Left lung (tissue), 10 donors: ENCODE results near the gene RPS10. TPM values are rescaled to one million over a fixed set of nuclear protein-coding genes. Genes with fewer than 3 reads are reported as not detected.

Source experiments
- ATAC-seq: fragments of 200-7000 bp; cut with Tn5 transposase; one replicate; pipeline ENCODE4 v1.9.1; 2020; ENCODE audit warnings: moderate library complexity
- DNase-seq, 4 donors: peaks; one replicate each; pipeline ENCODE4 v3.0.0-alpha.2; 2013 to 2020
- H3K27ac ChIP-seq, 2 donors: fragments of 200-600 bp; sonication (generic) in 1 of 2; one replicate each; pipeline versions ENCODE4 v1.5.0 to v1.8.0; 2020 to 2021
- H3K27me3 ChIP-seq, 2 donors: fragments of 200-600 bp; sonication (generic) in 1 of 2; one replicate each; pipeline versions ENCODE4 v1.5.0 to v1.8.0; 2020 to 2021
- H3K36me3 ChIP-seq, 2 donors: fragments of 200-600 bp; sonication (generic) in 1 of 2; one replicate each; pipeline versions ENCODE4 v1.5.0 to v1.8.0; 2020 to 2021
- H3K4me1 ChIP-seq, 2 donors: fragments of 200-600 bp; one replicate each; pipeline ENCODE4 v1.8.0; 2021
- H3K4me3 ChIP-seq, 2 donors: fragments of 200-600 bp; sonication (generic) in 1 of 2; one replicate each; pipeline versions ENCODE4 v1.5.0 to v1.8.0; 2020 to 2021; ENCODE audit warnings: mild to moderate bottlenecking in 1 of 2
- H3K9me3 ChIP-seq, 2 donors: fragments of 200-600 bp; sonication (generic) in 1 of 2; one replicate each; pipeline versions ENCODE4 v1.5.0 to v1.8.0; 2020 to 2021
- CTCF ChIP-seq, 2 donors: fragments of 200-600 bp; sonication (generic) in 1 of 2; IDR thresholded peaks; one replicate each; pipeline versions ENCODE4 v1.5.0 to v1.8.0; 2021; ENCODE audit warnings: antibody characterized with exemption in 2 of 2
- intact Hi-C, 2 donors: fragments of 100-400 bp; cut with DNase I; formaldehyde crosslinking; loops; one replicate each; pipeline versions ENCODE4 v1.11.2 to v1.14.2; 2022
- polyA plus RNA-seq, 6 donors: library from polyadenylated mRNA; unstranded; fragments of 120-200 nt; gene quantifications; one replicate each; pipeline ENCODE4 v1.2.1, GENCODE V29; 2013; ENCODE audit not compliant: insufficient read length in 6 of 6
- total RNA-seq, 2 donors: library from RNA; stranded (reverse); fragmentation: NEBNext Ultra II Directional; extraction: Animal tissue kit (Norgen Biotek cat#: 25700); gene quantifications; one replicate each; pipeline ENCODE4 v1.2.1, GENCODE V29; 2021
- donor health status: DM: no; HTN: yes; CAD: no.
- donor health status: DM: no; HTN: no; CAD: no.

The RPS10 gene
- total and polyA plus RNA-seq, 8 donors, result 1,031 to 1,686 (median 1,594) TPM

DNA sequence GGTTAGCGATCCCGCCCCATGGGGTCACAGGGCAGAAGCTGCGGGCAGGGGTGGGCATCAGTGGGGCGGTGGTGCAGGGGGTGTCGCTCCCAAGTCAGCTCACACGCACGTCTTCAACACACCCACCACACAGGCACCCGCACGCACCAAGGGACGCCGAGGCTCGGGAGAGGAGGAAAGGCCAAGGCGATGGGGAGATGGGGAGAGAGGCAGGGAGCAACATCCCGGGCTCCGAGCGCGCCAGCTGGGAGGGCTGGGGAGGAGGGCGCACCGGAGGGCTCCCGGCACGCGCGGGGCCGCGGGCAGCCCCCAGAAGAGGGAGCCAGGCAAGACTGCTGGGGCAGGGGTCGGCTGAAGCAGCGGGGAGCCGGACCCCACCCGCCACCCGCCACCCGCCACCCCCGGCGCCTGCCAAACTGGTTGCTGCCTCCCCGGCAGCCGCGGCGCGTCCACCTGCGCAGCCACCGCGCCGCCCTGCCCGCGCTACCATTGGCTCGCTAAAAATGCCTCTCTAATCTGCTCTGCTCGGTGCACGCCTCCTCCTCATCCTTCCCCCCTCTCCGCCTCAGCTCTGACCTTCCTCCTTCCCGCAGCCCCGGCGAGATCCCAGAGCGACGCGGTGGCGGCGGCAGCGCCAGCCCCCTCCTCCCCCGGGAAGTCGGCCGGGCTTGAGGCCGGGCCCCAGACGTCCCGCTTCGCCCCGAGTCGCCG is 39.8 kb upstream of the RPS10 start, which contains the start of gene PACSIN1:
PACSIN1 (plus strand) TSS at position 546 of the 711 bp plus-strand sequence. CDS start 60,230 bp downstream, outside the sequence.
- TF ChIP-seq CTCF (IDR thresholded peaks at IDR 0.05), result no peak
- Histone ChIP-seq H3K9me3 (no peaks in the 10 kb centered on the region), H3K36me3 (no peaks in the 10 kb centered on the region), H3K27me3 (peaks cover 16 to 45% of the 10 kb centered on the region in 2 donors), H3K4me3 (peak within 1 kb of the TSS; percentile 11 to 22), H3K4me1 (peaks cover 11 to 12% of the 10 kb centered on the region in 2 donors), H3K27ac (no peak within 1 kb of the TSS)
- DNase-seq, result peak in 1 of 4 donors; percentile 21
- intact Hi-C loops, result no loop called here
- ATAC-seq, result peak; percentile 90

DNA sequence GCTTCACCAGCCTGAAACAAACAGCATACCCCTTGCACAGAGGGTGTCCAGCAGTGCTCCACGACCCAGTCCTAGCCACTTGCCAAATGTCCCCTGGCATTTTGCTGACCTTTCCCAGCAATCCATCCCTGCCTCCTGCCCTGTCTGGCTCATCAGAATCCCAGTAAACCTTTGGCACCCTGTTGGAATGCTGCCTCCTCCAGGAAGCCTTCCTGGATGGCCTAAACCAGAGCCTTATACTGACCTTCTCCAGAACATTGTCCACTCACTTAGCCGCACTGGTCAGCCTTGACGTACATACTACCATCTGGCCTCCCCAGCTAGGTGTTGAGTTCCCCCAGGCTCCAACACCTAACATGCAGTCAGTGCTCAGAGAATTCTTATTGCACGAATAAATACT is 38.0 kb upstream of the RPS10 start:
- no peak for DNase-seq
- no peak overlapping the region for H3K4me3 ChIP-seq
- H3K27me3 ChIP-seq, result peaks cover 16 to 37% of the 10 kb centered on the region in 2 donors
- intact Hi-C loops, result no loop called here
- H3K36me3 ChIP-seq, result no peaks in the 10 kb centered on the region
- no peaks in the 10 kb centered on the region for H3K9me3 ChIP-seq
- peaks cover 11 to 12% of the 10 kb centered on the region in 2 donors for H3K4me1 ChIP-seq
- no peak overlapping the region for H3K27ac ChIP-seq
- no peak for ATAC-seq
- no peak for TF ChIP-seq CTCF (IDR thresholded peaks at IDR 0.05)

GRCh38 chr6:34463299-34463698 is 37.4 kb upstream of the RPS10 start:
- TF ChIP-seq CTCF (IDR thresholded peaks at IDR 0.05), result no peak
- no peaks in the 10 kb centered on the region for H3K36me3 ChIP-seq
- H3K27ac ChIP-seq, result no peak overlapping the region
- H3K27me3 ChIP-seq, result peaks cover 16 to 37% of the 10 kb centered on the region in 2 donors
- H3K4me1 ChIP-seq, result peaks cover 11 to 12% of the 10 kb centered on the region in 2 donors
- intact Hi-C loops, result no loop called here
- DNase-seq (no peak), ATAC-seq (no peak)
- H3K4me3 ChIP-seq, result no peak overlapping the region
- no peaks in the 10 kb centered on the region for H3K9me3 ChIP-seq

DNA sequence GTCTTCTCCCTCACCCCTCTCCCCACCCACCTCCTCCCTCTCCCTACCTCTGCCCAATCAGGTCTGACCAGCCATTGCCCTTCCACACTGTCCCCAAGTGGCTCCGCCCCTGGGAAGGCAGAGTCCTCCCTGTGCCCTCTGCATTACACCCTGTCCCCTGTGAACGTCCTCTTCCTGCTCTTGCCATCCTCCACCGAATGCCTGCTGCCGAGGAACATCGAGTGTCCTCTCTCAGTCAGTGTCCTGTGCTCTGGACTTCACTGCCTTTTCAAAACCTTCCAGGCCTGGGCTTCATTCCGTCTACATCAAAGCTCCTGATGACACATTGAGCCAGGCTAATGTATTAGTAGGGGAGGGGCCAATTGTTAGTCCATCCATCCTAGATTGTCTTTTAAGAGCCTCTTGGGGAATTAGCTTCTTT is 36.7 kb upstream of the RPS10 start:
- no peak for TF ChIP-seq CTCF (IDR thresholded peaks at IDR 0.05)
- no peak overlapping the region for H3K27ac ChIP-seq
- no peaks in the 10 kb centered on the region for H3K36me3 ChIP-seq
- H3K4me1 ChIP-seq, result peaks cover 11 to 12% of the 10 kb centered on the region in 2 donors
- ATAC-seq (peak; percentile 74), DNase-seq (peak in 1 of 4 donors; percentile 13)
- peaks cover 16 to 37% of the 10 kb centered on the region in 2 donors for H3K27me3 ChIP-seq
- H3K4me3 ChIP-seq, result no peak overlapping the region
- intact Hi-C loops, result no loop called here
- no peaks in the 10 kb centered on the region for H3K9me3 ChIP-seq

DNA sequence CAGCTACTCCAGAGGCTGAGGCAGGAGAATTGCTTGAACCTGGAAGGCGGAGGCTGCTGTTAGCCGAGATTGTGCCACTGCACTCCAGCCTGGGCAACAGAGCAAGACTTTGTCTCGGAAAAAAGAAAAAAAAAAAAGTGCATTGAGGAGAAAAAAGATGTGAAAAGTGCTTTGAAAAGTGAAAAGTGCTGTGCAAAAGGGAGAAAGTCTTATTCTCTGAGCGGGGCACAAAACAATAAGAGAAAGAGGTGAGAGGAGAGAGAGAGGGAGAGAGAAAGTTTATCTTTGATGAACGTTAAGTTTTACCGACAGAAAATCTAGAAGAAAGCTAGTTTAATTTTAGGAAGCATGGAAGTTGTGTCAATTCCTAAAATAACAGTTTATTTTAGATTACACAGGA is 36.1 kb upstream of the RPS10 start:
- no peaks in the 10 kb centered on the region for H3K36me3 ChIP-seq
- no peaks in the 10 kb centered on the region for H3K9me3 ChIP-seq
- ATAC-seq, result no peak
- intact Hi-C loops, result no loop called here
- DNase-seq, result no peak
- no peak overlapping the region for H3K27ac ChIP-seq
- H3K27me3 ChIP-seq, result peaks cover 16 to 37% of the 10 kb centered on the region in 2 donors
- no peak overlapping the region for H3K4me3 ChIP-seq
- peaks cover 11 to 12% of the 10 kb centered on the region in 2 donors for H3K4me1 ChIP-seq
- TF ChIP-seq CTCF (IDR thresholded peaks at IDR 0.05), result no peak
